ENCODE data around the gene TADA3. TPM values are rescaled to one million over a fixed set of nuclear protein-coding genes. Genes with fewer than 3 reads are reported as not detected.

The TADA3 gene
- total RNA-seq, 2 donors from 2014 or later, result 37.4 to 37.6 TPM

GRCh38 chr3:9786209-9786739, 6.0 kb downstream of the TADA3 start:
- no peak overlapping the region for H3K27ac ChIP-seq
- peaks cover 3% of the 10 kb centered on the region for H3K4me1 ChIP-seq
- no peaks in the 10 kb centered on the region for H3K9me3 ChIP-seq
- H3K36me3 ChIP-seq (replicated peaks in 1 of 2; ENCODE audit: insufficient read depth in 1 of 2, low read depth in 2 of 2), result peaks cover 4 to 6% of the 10 kb centered on the region in 2 donors
- intact Hi-C loops (cut with DNase I), result no loop called here
- no peaks in the 10 kb centered on the region for H3K27me3 ChIP-seq
- ATAC-seq (no peak), DNase-seq (no peak)
- H3K4me3 ChIP-seq, result no peak overlapping the region
- 89 to 94% methylated on average over 7 of the region's 7 CpGs for WGBS, 2 donors
- TF ChIP-seq POLR2A (IDR thresholded peaks at IDR 0.05), result no peak
- TF ChIP-seq CTCF (IDR thresholded peaks at IDR 0.05), result no peak

GRCh38 chr3:9785602-9786001, 6.7 kb downstream of the TADA3 start:
- H3K4me3 ChIP-seq, result no peak overlapping the region
- TF ChIP-seq POLR2A (IDR thresholded peaks at IDR 0.05) (no peak), CTCF (IDR thresholded peaks at IDR 0.05) (no peak)
- no peaks in the 10 kb centered on the region for H3K4me1 ChIP-seq
- H3K36me3 ChIP-seq (replicated peaks in 1 of 2; ENCODE audit: insufficient read depth in 1 of 2, low read depth in 2 of 2), result peaks cover 4 to 6% of the 10 kb centered on the region in 2 donors
- H3K9me3 ChIP-seq, result no peaks in the 10 kb centered on the region
- intact Hi-C loops (cut with DNase I), result no loop called here
- DNase-seq, result no peak
- H3K27ac ChIP-seq, result no peak overlapping the region
- 61 to 64% methylated on average over 7 of the region's 7 CpGs for WGBS, 2 donors
- H3K27me3 ChIP-seq, result no peaks in the 10 kb centered on the region
- ATAC-seq, result peak; percentile 30

GRCh38 chr3:9784965-9785364, 7.3 kb downstream of the TADA3 start:
- Histone ChIP-seq H3K27ac (no peak overlapping the region), H3K4me1 (no peaks in the 10 kb centered on the region), H3K9me3 (no peaks in the 10 kb centered on the region), H3K36me3 (replicated peaks in 1 of 2; ENCODE audit: insufficient read depth in 1 of 2, low read depth in 2 of 2) (peaks cover 4 to 8% of the 10 kb centered on the region in 2 donors), H3K27me3 (no peaks in the 10 kb centered on the region), H3K4me3 (no peak overlapping the region)
- ATAC-seq (no peak), DNase-seq (no peak)
- intact Hi-C loops (cut with DNase I), result no loop called here
- no peak for TF ChIP-seq CTCF (IDR thresholded peaks at IDR 0.05)
- TF ChIP-seq POLR2A (IDR thresholded peaks at IDR 0.05), result no peak
- 91 to 96% methylated on average over 4 of the region's 4 CpGs for WGBS, 2 donors

- peaks cover 4 to 9% of the 10 kb centered on the region in 2 donors for H3K36me3 ChIP-seq (replicated peaks in 1 of 2; ENCODE audit: insufficient read depth in 1 of 2, low read depth in 2 of 2)
These were observed 8.3 kb downstream of the TADA3 start for GRCh38 chr3:9783954-9784353.

More at GRCh38 chr3:9783954-9784353, 8.3 kb downstream of the TADA3 start:
- intact Hi-C loops (cut with DNase I), result no loop called here
- ATAC-seq (no peak), DNase-seq (no peak)
- no peaks in the 10 kb centered on the region for H3K9me3 ChIP-seq
- no peak overlapping the region for H3K27ac ChIP-seq
- WGBS, 2 donors, result 93 to 100% methylated on average over 2 to 14 of the region's 14 CpGs
- no peak overlapping the region for H3K4me3 ChIP-seq
- H3K4me1 ChIP-seq, result no peaks in the 10 kb centered on the region
- no peak for TF ChIP-seq POLR2A (IDR thresholded peaks at IDR 0.05)
- no peak for TF ChIP-seq CTCF (IDR thresholded peaks at IDR 0.05)
- H3K27me3 ChIP-seq, result no peaks in the 10 kb centered on the region
